Parathyroid adenoma (tissue), 2 donors: ENCODE results near the gene MUC22.

ENCODE experiments used
- H2AFZ ChIP-seq: fragments of 300-600 bp; sonication (generic); one replicate; pipeline ENCODE4 v1.7.0; 2017; ENCODE audit warnings: antibody characterized with exemption, mild to moderate bottlenecking
- H3K27ac ChIP-seq: fragments of 300-600 bp; sonication (generic); one replicate; pipeline ENCODE4 v1.7.0; 2017
- H3K27me3 ChIP-seq: fragments of 300-600 bp; sonication (generic); one replicate; pipeline ENCODE4 v1.7.0; 2017; ENCODE audit warnings: low read length; ENCODE audit not compliant: control insufficient read depth, insufficient read depth
- H3K36me3 ChIP-seq: fragments of 300-600 bp; sonication (generic); one replicate; pipeline ENCODE4 v1.7.0; 2017; ENCODE audit warnings: low read length; ENCODE audit not compliant: control insufficient read depth, insufficient read depth
- H3K4me1 ChIP-seq: fragments of 300-600 bp; sonication (generic); one replicate; pipeline ENCODE4 v1.7.0; 2017; ENCODE audit warnings: control low read depth
- H3K4me2 ChIP-seq: fragments of 300-600 bp; sonication (generic); one replicate; pipeline ENCODE4 v1.7.0; 2017; ENCODE audit warnings: low read length
- H3K4me3 ChIP-seq: fragments of 300-600 bp; sonication (generic); one replicate; pipeline ENCODE4 v1.7.0; 2017; ENCODE audit warnings: low read depth, low read length
- H3K79me2 ChIP-seq: fragments of 300-600 bp; sonication (generic); one replicate; pipeline ENCODE4 v1.7.0; 2017; ENCODE audit warnings: control low read depth
- H3K9ac ChIP-seq: fragments of 300-600 bp; sonication (generic); one replicate; pipeline ENCODE4 v1.7.0; 2017; ENCODE audit warnings: mild to moderate bottlenecking
- H3K9me3 ChIP-seq: fragments of 300-600 bp; sonication (generic); one replicate; pipeline ENCODE4 v1.7.0; 2017; ENCODE audit warnings: low read length; ENCODE audit not compliant: control insufficient read depth
- TF ChIP-seq, protein P1 (sequence below): fragments of 300-600 bp; sonication (generic); IDR thresholded peaks from one replicate; pipeline ENCODE4 v1.7.0; 2017; ENCODE audit warnings: antibody characterized with exemption, mild to moderate bottlenecking
- donor health status: primary hyperparathyroidism.

MUC22 gene

DNA sequence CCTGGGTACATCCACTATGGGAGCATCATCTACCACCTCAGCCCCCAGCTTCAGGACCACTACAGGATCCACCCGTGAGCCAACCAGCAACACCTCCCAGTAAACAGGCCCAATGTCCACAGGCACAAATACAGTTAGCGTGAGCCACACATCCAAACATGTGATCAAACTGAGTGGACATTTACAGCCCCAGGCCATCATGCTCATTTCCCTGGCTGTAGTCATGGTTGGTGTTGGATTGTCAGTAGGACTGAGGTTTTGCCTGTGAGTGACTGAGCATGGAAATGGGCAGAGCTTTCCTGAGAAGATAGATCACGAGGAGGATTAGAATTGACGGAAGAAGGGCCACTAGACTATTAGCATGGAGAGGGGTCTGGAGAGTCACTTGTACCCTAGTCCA lies 37.5 kb upstream of the MUC22 start:
- H3K4me3 ChIP-seq = no peak overlapping the region
- H3K4me2 ChIP-seq = no peak overlapping the region
- no peak overlapping the region for H3K9ac ChIP-seq
- H3K79me2 ChIP-seq = no peaks in the 10 kb centered on the region
- H3K9me3 ChIP-seq = no peaks in the 10 kb centered on the region
- no peaks in the 10 kb centered on the region for H3K27me3 ChIP-seq
- H3K27ac ChIP-seq = no peak overlapping the region
- H2AFZ ChIP-seq = no peak overlapping the region
- H3K36me3 ChIP-seq = no peaks in the 10 kb centered on the region
- H3K4me1 ChIP-seq = no peaks in the 10 kb centered on the region
- TF ChIP-seq, protein P1, sequence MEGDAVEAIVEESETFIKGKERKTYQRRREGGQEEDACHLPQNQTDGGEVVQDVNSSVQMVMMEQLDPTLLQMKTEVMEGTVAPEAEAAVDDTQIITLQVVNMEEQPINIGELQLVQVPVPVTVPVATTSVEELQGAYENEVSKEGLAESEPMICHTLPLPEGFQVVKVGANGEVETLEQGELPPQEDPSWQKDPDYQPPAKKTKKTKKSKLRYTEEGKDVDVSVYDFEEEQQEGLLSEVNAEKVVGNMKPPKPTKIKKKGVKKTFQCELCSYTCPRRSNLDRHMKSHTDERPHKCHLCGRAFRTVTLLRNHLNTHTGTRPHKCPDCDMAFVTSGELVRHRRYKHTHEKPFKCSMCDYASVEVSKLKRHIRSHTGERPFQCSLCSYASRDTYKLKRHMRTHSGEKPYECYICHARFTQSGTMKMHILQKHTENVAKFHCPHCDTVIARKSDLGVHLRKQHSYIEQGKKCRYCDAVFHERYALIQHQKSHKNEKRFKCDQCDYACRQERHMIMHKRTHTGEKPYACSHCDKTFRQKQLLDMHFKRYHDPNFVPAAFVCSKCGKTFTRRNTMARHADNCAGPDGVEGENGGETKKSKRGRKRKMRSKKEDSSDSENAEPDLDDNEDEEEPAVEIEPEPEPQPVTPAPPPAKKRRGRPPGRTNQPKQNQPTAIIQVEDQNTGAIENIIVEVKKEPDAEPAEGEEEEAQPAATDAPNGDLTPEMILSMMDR = no peak

DNA sequence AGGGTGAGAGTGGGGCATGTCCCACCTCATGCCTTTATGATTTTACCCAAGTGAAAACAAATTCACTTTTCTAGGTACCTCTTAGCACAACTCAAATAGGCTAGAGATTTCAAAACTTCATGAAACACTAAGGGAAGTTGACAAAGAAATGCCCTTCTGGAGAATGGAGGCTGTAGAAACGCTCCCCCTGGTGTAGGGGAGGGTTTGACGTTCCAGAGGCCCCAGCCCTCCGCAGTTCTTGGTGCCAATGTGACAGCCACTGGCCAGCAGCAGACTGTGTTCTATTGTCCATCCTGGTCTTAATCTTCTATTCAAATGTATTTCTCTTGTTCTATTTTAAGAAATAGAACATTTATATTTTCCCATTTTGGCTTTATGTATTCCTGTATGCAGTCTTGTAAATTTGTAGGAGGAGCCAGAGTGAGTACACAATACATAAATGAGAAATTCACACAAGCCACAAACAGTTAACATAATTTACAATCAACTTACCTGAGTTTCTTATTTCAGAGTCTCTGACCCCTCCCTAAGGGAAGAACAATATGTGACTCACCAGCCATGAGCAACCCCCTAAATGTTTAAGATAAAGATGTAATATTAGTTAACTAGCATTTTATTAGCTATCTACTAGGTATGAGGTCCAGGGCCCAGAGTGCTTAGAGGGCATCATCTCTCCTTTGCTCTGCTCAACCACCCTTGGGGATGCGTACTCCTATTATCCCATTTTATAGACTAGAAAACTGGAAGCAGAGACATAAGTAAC lies 35.6 kb upstream of the MUC22 start:
- Histone ChIP-seq H3K4me1 (no peaks in the 10 kb centered on the region), H3K27me3 (no peaks in the 10 kb centered on the region), H3K9ac (no peak overlapping the region), H2AFZ (no peak overlapping the region), H3K4me3 (no peak overlapping the region), H3K9me3 (no peaks in the 10 kb centered on the region), H3K27ac (no peak overlapping the region), H3K4me2 (no peak overlapping the region), H3K36me3 (no peaks in the 10 kb centered on the region), H3K79me2 (no peaks in the 10 kb centered on the region)
- TF ChIP-seq, protein P1 = no peak

- Histone ChIP-seq H3K36me3 (no peaks in the 10 kb centered on the region), H2AFZ (peak overlapping the region; percentile 40), H3K4me1 (peaks cover 7% of the 10 kb centered on the region), H3K79me2 (no peaks in the 10 kb centered on the region), H3K4me2 (no peak overlapping the region), H3K27ac (no peak overlapping the region), H3K9ac (no peak overlapping the region), H3K9me3 (no peaks in the 10 kb centered on the region), H3K27me3 (no peaks in the 10 kb centered on the region), H3K4me3 (no peak overlapping the region)
- TF ChIP-seq, protein P1 = no peak
Observed at GRCh38 chr6:30979141-30979540, 31.1 kb upstream of the MUC22 start.

GRCh38 chr6:30979690-30980089 lies 30.6 kb upstream of the MUC22 start:
- H3K4me3 ChIP-seq = no peak overlapping the region
- TF ChIP-seq, protein P1 = no peak
- H3K4me1 ChIP-seq = peaks cover 7% of the 10 kb centered on the region
- H3K9me3 ChIP-seq = no peaks in the 10 kb centered on the region
- no peaks in the 10 kb centered on the region for H3K79me2 ChIP-seq
- H3K9ac ChIP-seq = no peak overlapping the region
- no peak overlapping the region for H3K27ac ChIP-seq
- no peaks in the 10 kb centered on the region for H3K27me3 ChIP-seq
- no peaks in the 10 kb centered on the region for H3K36me3 ChIP-seq
- no peak overlapping the region for H2AFZ ChIP-seq
- no peak overlapping the region for H3K4me2 ChIP-seq
